ENCODE data around the gene ZFAND5. TPM values are rescaled to one million over a fixed set of nuclear protein-coding genes. Genes with fewer than 3 reads are reported as not detected.

The ZFAND5 gene
- polyA plus RNA-seq, 1 of the 3 experiments (the other 2 are of a cell fraction) = 58.8 TPM

GRCh38 chr9:72349911-72350310 lies 15.1 kb downstream of the ZFAND5 start (continued):
- no peak for TF ChIP-seq REST (IDR thresholded peaks at IDR 0.05; ENCODE audit: low read depth, low read length)
- TF ChIP-seq RAD21 (IDR thresholded peaks at IDR 0.05; ENCODE audit: low read length) = no peak
- TF ChIP-seq GATA2 (CRISPR knock-in tag; IDR thresholded peaks at IDR 0.05) = no peak
- TF ChIP-seq SMC3 (IDR thresholded peaks at IDR 0.05; ENCODE audit: low read depth, low read length) = no peak
- no peak for TF ChIP-seq ZBTB33 (IDR thresholded peaks at IDR 0.05; ENCODE audit: borderline replicate concordance, low read depth)
- TF ChIP-seq USF2 (IDR thresholded peaks at IDR 0.05; ENCODE audit: borderline replicate concordance, low read depth, low read length) = no peak
- TF ChIP-seq TAF1 (IDR thresholded peaks at IDR 0.05; ENCODE audit: borderline replicate concordance, low read depth, low read length) = no peak
- TF ChIP-seq CHD2 (IDR thresholded peaks at IDR 0.05; ENCODE audit: low read length, partially characterized antibody) = no peak
- no peak for TF ChIP-seq ELF1 (IDR thresholded peaks at IDR 0.05)

- no peak overlapping the region for H3K27ac ChIP-seq (ENCODE audit: low read depth in 2 of 2, low read length in 1 of 2)
- H3F3A ChIP-seq (replicated peaks; ENCODE audit: insufficient read depth) = peaks cover 24% of the 10 kb centered on the region
- ChIA-PET POLR2A (no interaction called here), CTCF (no interaction called here)
- H2AFZ ChIP-seq (ENCODE audit: low read depth) = no peak overlapping the region
- H3K4me2 ChIP-seq = no peak overlapping the region
- H3K27me3 ChIP-seq (ENCODE audit: insufficient read depth) = no peaks in the 10 kb centered on the region
- H3K4me1 ChIP-seq (ENCODE audit: control insufficient read depth in 1 of 2, insufficient read depth in 2 of 2, low read depth in 1 of 2, low read length in 1 of 2) = no peaks in the 10 kb centered on the region
- no peak overlapping the region for H3K9ac ChIP-seq
- H3K9me3 ChIP-seq = no peaks in the 10 kb centered on the region
- no peak for DNase-seq
- peaks cover 7% of the 10 kb centered on the region; the same call in 1 of the 2 replicates for H3K79me2 ChIP-seq (ENCODE audit: insufficient read depth)
- peaks cover 7% of the 10 kb centered on the region; the same call in 1 of the 2 replicates for H4K20me1 ChIP-seq (ENCODE audit: insufficient read depth)
- TF ChIP-seq GATA2 (CRISPR knock-in tag; IDR thresholded peaks at IDR 0.05) (no peak), MAX (IDR thresholded peaks at IDR 0.05; ENCODE audit: low read depth) (no peak), SMC3 (IDR thresholded peaks at IDR 0.05; ENCODE audit: low read depth, low read length) (no peak)
- peaks cover 13 to 14% of the 10 kb centered on the region in 2 experiments for H3K36me3 ChIP-seq (replicated peaks in 1 of 2; ENCODE audit: control insufficient read depth in 1 of 2, insufficient read depth in 2 of 2, low read length in 1 of 2)
- H3K9me2 ChIP-seq = no peaks in the 10 kb centered on the region
- 86% methylated on average over 2 of the region's 2 CpGs for WGBS (ENCODE audit: low lambda C conversion rate)
- no peak overlapping the region for H3K4me3 ChIP-seq (ENCODE audit: low read depth in 2 of 2, low read length in 1 of 2)
Observed at GRCh38 chr9:72349240-72349639, 15.8 kb downstream of the ZFAND5 start.
